Mesendoderm (in vitro differentiated cells): ENCODE measurements around the gene ARID1B.

Experiments
- DNase-seq: peaks from one replicate; pipeline ENCODE4 v3.0.0; 2013
- H2AK5ac ChIP-seq: 2 replicates; pipeline ENCODE4 v1.6.1; 2013; ENCODE audit warnings: low read length, inconsistent platforms
- H2BK120ac ChIP-seq: 2 replicates; pipeline ENCODE4 v1.6.1; 2013; ENCODE audit warnings: low read depth, mild to moderate bottlenecking, low read length, moderate library complexity, mixed read lengths
- H2BK15ac ChIP-seq: replicated peaks from 2 replicates; pipeline ENCODE4 v1.6.1; 2013; ENCODE audit warnings: low read depth, mild to moderate bottlenecking, moderate library complexity
- H2BK5ac ChIP-seq: 2 replicates; pipeline ENCODE4 v1.6.1; 2013; ENCODE audit warnings: low read length, inconsistent platforms
- H3K18ac ChIP-seq: 2 replicates; pipeline ENCODE4 v1.6.1; 2013; ENCODE audit warnings: mild to moderate bottlenecking, low read length, mixed read lengths
- H3K23ac ChIP-seq: one replicate; pipeline ENCODE4 v1.6.1; 2013; ENCODE audit warnings: low read length
- H3K27ac ChIP-seq: 2 replicates; pipeline ENCODE4 v1.5.1; 2013; ENCODE audit warnings: low read depth, mild to moderate bottlenecking, inconsistent platforms, low read length, moderate library complexity
- H3K27me3 ChIP-seq: 2 replicates; pipeline ENCODE4 v1.6.1; 2013; ENCODE audit warnings: low read length, control low read depth, mild to moderate bottlenecking, inconsistent platforms; ENCODE audit not compliant: insufficient read depth, poor library complexity
- H3K36me3 ChIP-seq: 2 replicates; pipeline ENCODE4 v1.6.1; 2013; ENCODE audit warnings: low read length, inconsistent platforms; ENCODE audit not compliant: control insufficient read depth, insufficient read depth
- H3K4ac ChIP-seq: one replicate; pipeline ENCODE4 v1.6.1; 2013; ENCODE audit warnings: low read depth, mild to moderate bottlenecking, low read length, moderate library complexity
- H3K4me1 ChIP-seq: 2 replicates; pipeline ENCODE4 v1.6.1; 2013; ENCODE audit warnings: low read depth, low read length, inconsistent platforms; ENCODE audit not compliant: control insufficient read depth
- H3K4me2 ChIP-seq: 2 replicates; pipeline ENCODE4 v1.6.1; 2013; ENCODE audit warnings: low read length
- H3K4me3 ChIP-seq: 2 replicates; pipeline ENCODE4 v1.5.1; 2013; ENCODE audit warnings: mild to moderate bottlenecking, low read length
- H3K56ac ChIP-seq: one replicate; pipeline ENCODE4 v1.6.1; 2013; ENCODE audit warnings: low read length
- H3K79me1 ChIP-seq: 2 replicates; pipeline ENCODE4 v1.6.1; 2013; ENCODE audit warnings: low read length, inconsistent platforms
- H3K79me2 ChIP-seq: 2 replicates; pipeline ENCODE4 v1.6.1; 2013; ENCODE audit warnings: mild to moderate bottlenecking, low read length; ENCODE audit not compliant: control insufficient read depth, insufficient read depth
- H3K9ac ChIP-seq: 2 replicates; pipeline ENCODE4 v1.6.1; 2013; ENCODE audit warnings: low read length, inconsistent platforms
- H4K5ac ChIP-seq: one replicate; pipeline ENCODE4 v1.6.1; 2013; ENCODE audit warnings: low read length
- H4K8ac ChIP-seq: one replicate; pipeline ENCODE4 v1.6.1; 2013; ENCODE audit warnings: low read depth, mild to moderate bottlenecking, control low read depth, low read length, moderate library complexity
- WGBS: extraction: QIAGEN DNeasy Blood & Tissue Kit; methylation state at CpG from one replicate; pipeline ENCODE4 v1.1.7; 2013; ENCODE audit warnings: low lambda C conversion rate, missing lambda C conversion rate; ENCODE audit not compliant: insufficient coverage; ENCODE audit errors: extremely low coverage; 5-methylcytosine and 5-hydroxymethylcytosine counted together

ARID1B gene

GRCh38 chr6:156756630-156757610, 20.3 kb upstream of the ARID1B start:
- Histone ChIP-seq H3K4me3 (no peak overlapping the region), H3K23ac (no peak overlapping the region), H3K79me1 (no peaks in the 10 kb centered on the region), H3K4me2 (no peak overlapping the region), H3K27me3 (no peaks in the 10 kb centered on the region), H3K9ac (no peak overlapping the region), H3K18ac (no peak overlapping the region), H2AK5ac (no peak overlapping the region), H3K79me2 (no peaks in the 10 kb centered on the region), H2BK15ac (no peak overlapping the region), H3K4me1 (no peaks in the 10 kb centered on the region), H3K36me3 (no peaks in the 10 kb centered on the region), H3K27ac (no peak overlapping the region), H4K8ac (no peak overlapping the region), H3K56ac (no peak overlapping the region), H4K5ac (no peak overlapping the region), H2BK5ac (no peak overlapping the region), H3K4ac (no peak overlapping the region), H2BK120ac (no peak overlapping the region)
- 100% methylated on average over 3 of the region's 8 CpGs for WGBS
- no peak for DNase-seq

DNA sequence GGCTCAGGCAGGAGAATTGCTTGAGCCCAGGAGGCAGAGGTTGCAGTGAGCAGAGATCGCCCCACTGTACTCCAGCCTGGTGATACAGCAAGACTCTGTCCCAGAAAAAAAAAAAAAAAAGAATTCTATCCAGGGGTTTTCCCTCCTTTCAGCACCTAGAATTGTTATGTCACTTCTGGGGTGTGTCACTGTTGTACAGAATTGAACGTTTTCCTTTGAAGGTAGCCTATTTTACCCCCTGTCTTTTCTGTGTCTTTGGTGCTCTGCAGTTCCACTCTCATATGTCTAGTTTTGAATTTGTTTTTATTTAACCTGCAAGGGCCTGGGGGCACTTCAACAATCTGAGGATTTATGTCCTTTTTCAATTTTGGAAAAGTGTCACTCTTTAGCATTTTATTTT, 19.3 kb upstream of the ARID1B start:
- no peak overlapping the region for H3K23ac ChIP-seq
- no peak overlapping the region for H3K9ac ChIP-seq
- no peak overlapping the region for H3K4me2 ChIP-seq
- no peak overlapping the region for H3K4ac ChIP-seq
- H4K8ac ChIP-seq, result no peak overlapping the region
- no peak overlapping the region for H3K4me3 ChIP-seq
- no CpG with 5 or more reads among the region's 2 CpGs for WGBS
- H3K27ac ChIP-seq, result no peak overlapping the region
- H3K18ac ChIP-seq, result no peak overlapping the region
- no peak for DNase-seq
- no peaks in the 10 kb centered on the region for H3K4me1 ChIP-seq
- H3K79me1 ChIP-seq, result no peaks in the 10 kb centered on the region
- no peak overlapping the region for H2BK120ac ChIP-seq
- no peaks in the 10 kb centered on the region for H3K79me2 ChIP-seq
- no peak overlapping the region for H2BK15ac ChIP-seq
- H3K56ac ChIP-seq, result no peak overlapping the region
- H4K5ac ChIP-seq, result no peak overlapping the region
- H2AK5ac ChIP-seq, result no peak overlapping the region
- H3K27me3 ChIP-seq, result no peaks in the 10 kb centered on the region
- H3K36me3 ChIP-seq, result no peaks in the 10 kb centered on the region
- H2BK5ac ChIP-seq, result no peak overlapping the region

DNA sequence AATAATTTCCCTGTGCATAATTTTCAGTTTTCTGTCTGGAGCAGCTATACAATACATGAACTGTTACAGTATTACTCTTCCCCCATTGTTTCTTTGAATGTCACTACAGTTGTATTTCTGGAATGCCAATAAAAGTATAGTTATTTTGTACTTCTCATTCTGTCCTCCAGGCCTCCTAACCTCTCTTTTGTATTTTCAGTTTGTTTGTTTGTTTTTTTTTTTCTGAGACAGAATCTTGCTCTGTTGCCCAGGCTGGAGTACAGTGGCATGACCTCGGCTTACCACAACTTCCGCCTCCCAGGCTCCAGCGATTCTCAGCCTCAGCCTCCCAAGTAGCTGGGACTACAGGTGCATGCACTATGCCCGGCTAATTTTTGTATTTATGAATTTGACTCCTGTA, 16.8 kb upstream of the ARID1B start:
- Histone ChIP-seq H2BK15ac (no peak overlapping the region), H3K23ac (no peak overlapping the region), H4K8ac (no peak overlapping the region), H4K5ac (no peak overlapping the region), H3K56ac (no peak overlapping the region), H3K4me2 (no peak overlapping the region), H3K27me3 (no peaks in the 10 kb centered on the region), H3K18ac (no peak overlapping the region), H3K79me1 (no peaks in the 10 kb centered on the region), H2BK5ac (no peak overlapping the region), H3K79me2 (no peaks in the 10 kb centered on the region), H3K9ac (no peak overlapping the region), H3K27ac (no peak overlapping the region), H2AK5ac (no peak overlapping the region), H3K4me1 (no peaks in the 10 kb centered on the region), H2BK120ac (no peak overlapping the region), H3K36me3 (no peaks in the 10 kb centered on the region), H3K4me3 (no peak overlapping the region), H3K4ac (no peak overlapping the region)
- WGBS, result no CpG with 5 or more reads among the region's 4 CpGs
- DNase-seq, result no peak

DNA sequence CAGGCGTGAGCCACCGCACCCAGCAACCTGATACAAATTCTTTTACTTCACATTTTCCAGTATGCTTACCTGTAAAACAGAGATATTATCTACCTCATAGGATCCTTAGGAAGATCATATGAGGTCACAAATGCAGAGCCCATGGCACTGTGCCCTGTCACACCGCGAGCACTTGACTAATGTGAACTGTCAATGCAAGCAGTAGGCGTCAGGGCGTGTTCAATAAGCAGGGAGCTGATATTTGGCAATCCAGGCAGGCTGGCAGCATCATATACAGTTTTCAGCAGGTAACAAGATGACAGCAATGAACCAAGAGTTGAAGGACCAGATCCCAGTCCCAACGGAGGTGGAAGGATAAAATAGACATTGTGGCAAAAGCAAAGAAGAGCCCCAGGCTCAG, 14.6 kb upstream of the ARID1B start:
- Histone ChIP-seq H3K4me2 (no peak overlapping the region), H3K79me2 (no peaks in the 10 kb centered on the region), H3K18ac (no peak overlapping the region), H3K27ac (no peak overlapping the region), H3K4me3 (no peak overlapping the region), H3K27me3 (no peaks in the 10 kb centered on the region), H3K56ac (no peak overlapping the region), H3K4me1 (no peaks in the 10 kb centered on the region), H3K79me1 (no peaks in the 10 kb centered on the region), H3K4ac (no peak overlapping the region), H2AK5ac (no peak overlapping the region), H2BK5ac (no peak overlapping the region), H3K36me3 (no peaks in the 10 kb centered on the region), H3K23ac (no peak overlapping the region), H4K8ac (no peak overlapping the region), H2BK15ac (no peak overlapping the region), H2BK120ac (no peak overlapping the region), H4K5ac (no peak overlapping the region), H3K9ac (no peak overlapping the region)
- WGBS, result no CpG with 5 or more reads among the region's 7 CpGs
- no peak for DNase-seq

DNA sequence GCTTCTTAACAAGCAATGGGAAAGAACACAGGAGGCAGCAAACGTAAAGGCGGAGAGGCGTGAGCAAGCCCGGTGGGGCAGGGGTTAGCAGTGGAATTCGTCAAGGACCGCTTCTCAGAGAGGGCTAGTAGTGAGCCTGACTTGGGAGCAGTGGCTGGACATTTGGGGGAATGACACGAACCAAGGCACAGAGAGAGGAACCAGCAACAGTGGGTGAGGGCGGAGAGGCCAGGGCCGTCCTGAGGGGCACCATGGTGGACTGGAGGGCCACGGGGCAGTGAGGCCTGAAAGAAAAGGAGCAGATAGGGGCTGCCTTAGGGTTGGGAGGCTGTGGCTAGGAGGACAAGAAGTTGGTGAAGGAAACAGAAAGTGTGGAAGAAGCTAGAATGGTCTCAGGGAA, 12.1 kb upstream of the ARID1B start:
- Histone ChIP-seq H3K9ac (no peak overlapping the region), H3K36me3 (no peaks in the 10 kb centered on the region), H4K8ac (no peak overlapping the region), H2BK15ac (no peak overlapping the region), H2AK5ac (no peak overlapping the region), H3K4me2 (no peak overlapping the region), H2BK5ac (no peak overlapping the region), H3K27ac (no peak overlapping the region), H4K5ac (no peak overlapping the region), H3K23ac (no peak overlapping the region), H3K27me3 (no peaks in the 10 kb centered on the region), H3K4ac (no peak overlapping the region), H3K4me3 (no peak overlapping the region), H3K4me1 (no peaks in the 10 kb centered on the region), H3K18ac (no peak overlapping the region), H2BK120ac (no peak overlapping the region), H3K56ac (no peak overlapping the region), H3K79me2 (no peaks in the 10 kb centered on the region), H3K79me1 (no peaks in the 10 kb centered on the region)
- no peak for DNase-seq
- no CpG with 5 or more reads among the region's 10 CpGs for WGBS
